Peyer's patch (tissue), 4 donors: ENCODE measurements around the gene OR51B6. TPM values are rescaled to one million over a fixed set of nuclear protein-coding genes. Genes with fewer than 3 reads are reported as not detected.

Source experiments
- DNase-seq, 3 donors: peaks; one replicate each; pipeline ENCODE4 v3.0.0-alpha.2; 2017 to 2019
- H3K27ac ChIP-seq, 4 donors: fragments of 200-600 bp; sonication (generic); one replicate each; pipeline ENCODE4 v1.5.1; 2016 to 2019
- H3K27me3 ChIP-seq, 2 donors: fragments of 200-600 bp; sonication (generic); one replicate each; pipeline ENCODE4 v1.5.1; 2019
- H3K36me3 ChIP-seq, 3 donors: fragments of 200-600 bp; sonication (generic); one replicate each; pipeline ENCODE4 v1.5.1; 2016 to 2019
- H3K4me1 ChIP-seq, 4 donors: fragments of 200-600 bp; sonication (generic); one replicate each; pipeline ENCODE4 v1.5.1; 2016 to 2019
- H3K4me3 ChIP-seq, 4 donors: fragments of 200-600 bp; sonication (generic); 1 replicate in 3 of 4; 2 replicates in 1 of 4; pipeline ENCODE4 v1.5.1; 2016 to 2019; ENCODE audit warnings: mild to moderate bottlenecking in 1 of 4
- H3K9me3 ChIP-seq, 4 donors: fragments of 200-600 bp; sonication (generic); one replicate each; pipeline ENCODE4 v1.5.1; 2016 to 2019; ENCODE audit warnings: mild to moderate bottlenecking in 1 of 4
- CTCF ChIP-seq, 6 experiments: fragments of 450-650 bp in 4 of 6; fragments of 200-600 bp in 2 of 6; sonication (generic) in 1 of 6; IDR thresholded peaks; one replicate each; pipeline ENCODE4 v1.5.1; 2017 to 2019; ENCODE audit warnings: antibody characterized with exemption in 6 of 6, mild to moderate bottlenecking in 3 of 6, moderate library complexity in 1 of 6
- POLR2A ChIP-seq, 2 donors: fragments of 450-650 bp; IDR thresholded peaks; one replicate each; pipeline ENCODE4 v1.5.1; 2017; ENCODE audit warnings: antibody characterized with exemption in 2 of 2, mild to moderate bottlenecking in 2 of 2, moderate library complexity in 2 of 2
- total RNA-seq, 4 donors: library from RNA; depleted of rRNA; stranded (reverse); fragments of >200 nt; gene quantifications; one replicate each; pipeline ENCODE4 v1.1.0, GENCODE V29; 2016

The OR51B6 gene
- total RNA-seq: not detected

- no peaks in the 10 kb centered on the region for H3K27me3 ChIP-seq
- no peak within 1 kb of the TSS for H3K4me3 ChIP-seq
- no peaks in the 10 kb centered on the region for H3K4me1 ChIP-seq
- DNase-seq: no peak
- no peaks in the 10 kb centered on the region for H3K36me3 ChIP-seq
- no peaks in the 10 kb centered on the region for H3K9me3 ChIP-seq
- no peak within 1 kb of the TSS for H3K27ac ChIP-seq
- no peak for TF ChIP-seq CTCF (IDR thresholded peaks at IDR 0.05)
- TF ChIP-seq POLR2A (IDR thresholded peaks at IDR 0.05): no peak
Measured at GRCh38 chr11:5351208-5351607, at the start of gene OR51B6. OR51B6 (plus strand) TSS chr11:5351508; CDS start chr11:5351508, 0 bp downstream.

GRCh38 chr11:5301846-5302245, 49.5 kb upstream of the OR51B6 start, which contains the start of gene OR51B4:
OR51B4 (minus strand) TSS chr11:5301946; CDS start chr11:5301946, 0 bp downstream.
- no peak for DNase-seq
- no peaks in the 10 kb centered on the region for H3K9me3 ChIP-seq
- H3K27me3 ChIP-seq: no peaks in the 10 kb centered on the region
- H3K4me1 ChIP-seq: no peaks in the 10 kb centered on the region
- no peak within 1 kb of the TSS for H3K4me3 ChIP-seq
- TF ChIP-seq CTCF (IDR thresholded peaks at IDR 0.05): no peak
- TF ChIP-seq POLR2A (IDR thresholded peaks at IDR 0.05): no peak
- H3K36me3 ChIP-seq: no peaks in the 10 kb centered on the region
- no peak within 1 kb of the TSS for H3K27ac ChIP-seq

- no peak overlapping the region for H3K4me3 ChIP-seq
Measured at GRCh38 chr11:5303626-5304025, 47.7 kb upstream of the OR51B6 start.

GRCh38 chr11:5304046-5304445, 47.3 kb upstream of the OR51B6 start:
- Histone ChIP-seq H3K27ac (no peak overlapping the region), H3K9me3 (no peaks in the 10 kb centered on the region), H3K36me3 (no peaks in the 10 kb centered on the region), H3K27me3 (no peaks in the 10 kb centered on the region), H3K4me1 (no peaks in the 10 kb centered on the region), H3K4me3 (no peak overlapping the region)
- no peak for TF ChIP-seq CTCF (IDR thresholded peaks at IDR 0.05)
- TF ChIP-seq POLR2A (IDR thresholded peaks at IDR 0.05): no peak
- no peak for DNase-seq

More at GRCh38 chr11:5303626-5304025, 47.7 kb upstream of the OR51B6 start:
- DNase-seq: no peak
- Histone ChIP-seq H3K27me3 (no peaks in the 10 kb centered on the region), H3K36me3 (no peaks in the 10 kb centered on the region), H3K27ac (no peak overlapping the region), H3K4me1 (no peaks in the 10 kb centered on the region), H3K9me3 (no peaks in the 10 kb centered on the region)
- TF ChIP-seq CTCF (IDR thresholded peaks at IDR 0.05): no peak
- TF ChIP-seq POLR2A (IDR thresholded peaks at IDR 0.05): no peak

GRCh38 chr11:5307256-5308019, 43.9 kb upstream of the OR51B6 start:
- no peaks in the 10 kb centered on the region for H3K9me3 ChIP-seq
- TF ChIP-seq CTCF (IDR thresholded peaks at IDR 0.05): no peak
- TF ChIP-seq POLR2A (IDR thresholded peaks at IDR 0.05): no peak
- H3K4me1 ChIP-seq: no peaks in the 10 kb centered on the region
- H3K4me3 ChIP-seq: no peak overlapping the region
- H3K27ac ChIP-seq: no peak overlapping the region
- no peak for DNase-seq
- H3K36me3 ChIP-seq: no peaks in the 10 kb centered on the region
- no peaks in the 10 kb centered on the region for H3K27me3 ChIP-seq
